HUES48 (cell line): Measurements from ENCODE around the gene RBMS1.

Source experiments
- H3K27ac ChIP-seq: one replicate; pipeline ENCODE4 v1.7.0; 2013; ENCODE audit warnings: low read depth, low read length, inconsistent platforms
- H3K27me3 ChIP-seq: 2 replicates; pipeline ENCODE4 v1.6.1; 2013; ENCODE audit warnings: mild to moderate bottlenecking, low read length; ENCODE audit not compliant: control insufficient read depth, insufficient read depth
- H3K36me3 ChIP-seq: 2 replicates; pipeline ENCODE4 v1.6.1; 2013; ENCODE audit warnings: low read length; ENCODE audit not compliant: control insufficient read depth, insufficient read depth
- H3K4me1 ChIP-seq: 2 replicates; pipeline ENCODE4 v1.6.1; 2013; ENCODE audit warnings: mild to moderate bottlenecking, low read length; ENCODE audit not compliant: control insufficient read depth, insufficient read depth
- H3K4me3 ChIP-seq: 2 replicates; pipeline ENCODE4 v1.5.1; 2013; ENCODE audit warnings: mild to moderate bottlenecking, low read depth, low read length
- H3K9ac ChIP-seq: 2 replicates; pipeline ENCODE4 v1.6.1; 2013; ENCODE audit warnings: mild to moderate bottlenecking, low read depth, low read length, moderate library complexity
- H3K9me3 ChIP-seq: 2 replicates; pipeline ENCODE4 v1.6.1; 2013; ENCODE audit warnings: low read length; ENCODE audit not compliant: control insufficient read depth, insufficient read depth

RBMS1 gene

GRCh38 chr2:160343404-160343803 lies 150.2 kb downstream of the RBMS1 start:
- peaks cover 6% of the 10 kb centered on the region; the same call in 1 of the 2 replicates for H3K4me1 ChIP-seq
- H3K36me3 ChIP-seq, result no peaks in the 10 kb centered on the region
- no peak overlapping the region for H3K27ac ChIP-seq
- no peaks in the 10 kb centered on the region for H3K27me3 ChIP-seq
- no peak overlapping the region for H3K4me3 ChIP-seq
- H3K9ac ChIP-seq, result no peak overlapping the region
- no peaks in the 10 kb centered on the region for H3K9me3 ChIP-seq

GRCh38 chr2:160339726-160340125 lies 153.9 kb downstream of the RBMS1 start:
- Histone ChIP-seq H3K9ac (no peak overlapping the region), H3K4me3 (no peak overlapping the region), H3K27me3 (no peaks in the 10 kb centered on the region), H3K9me3 (no peaks in the 10 kb centered on the region), H3K4me1 (no peaks in the 10 kb centered on the region), H3K36me3 (no peaks in the 10 kb centered on the region), H3K27ac (no peak overlapping the region)

GRCh38 chr2:160338901-160339685 lies 154.5 kb downstream of the RBMS1 start:
- Histone ChIP-seq H3K4me1 (no peaks in the 10 kb centered on the region), H3K27ac (no peak overlapping the region), H3K4me3 (no peak overlapping the region), H3K27me3 (no peaks in the 10 kb centered on the region), H3K9ac (no peak overlapping the region), H3K36me3 (no peaks in the 10 kb centered on the region), H3K9me3 (no peaks in the 10 kb centered on the region)

- Histone ChIP-seq H3K4me1 (no peaks in the 10 kb centered on the region; the same call in 1 of the 2 replicates), H3K27me3 (no peaks in the 10 kb centered on the region), H3K27ac (no peak overlapping the region), H3K9me3 (no peaks in the 10 kb centered on the region), H3K9ac (no peak overlapping the region), H3K36me3 (no peaks in the 10 kb centered on the region), H3K4me3 (no peak overlapping the region)
Measured at GRCh38 chr2:160337728-160338127, 155.9 kb downstream of the RBMS1 start.

- Histone ChIP-seq H3K9me3 (no peaks in the 10 kb centered on the region), H3K4me3 (no peak overlapping the region), H3K9ac (no peak overlapping the region), H3K36me3 (no peaks in the 10 kb centered on the region), H3K27ac (no peak overlapping the region), H3K27me3 (no peaks in the 10 kb centered on the region), H3K4me1 (peaks cover 4% of the 10 kb centered on the region)
Measured at GRCh38 chr2:160336635-160337034, 157.0 kb downstream of the RBMS1 start.

- no peaks in the 10 kb centered on the region for H3K27me3 ChIP-seq
- H3K9ac ChIP-seq, result no peak overlapping the region
- H3K4me3 ChIP-seq, result no peak overlapping the region
- H3K27ac ChIP-seq, result no peak overlapping the region
- no peaks in the 10 kb centered on the region for H3K36me3 ChIP-seq
- H3K9me3 ChIP-seq, result no peaks in the 10 kb centered on the region
- peaks cover 4% of the 10 kb centered on the region for H3K4me1 ChIP-seq
Measured at GRCh38 chr2:160336105-160336504, 157.5 kb downstream of the RBMS1 start.

GRCh38 chr2:160335441-160335840 lies 158.2 kb downstream of the RBMS1 start:
- Histone ChIP-seq H3K4me1 (peaks cover 4% of the 10 kb centered on the region), H3K27ac (no peak overlapping the region), H3K27me3 (no peaks in the 10 kb centered on the region), H3K36me3 (no peaks in the 10 kb centered on the region), H3K4me3 (no peak overlapping the region), H3K9me3 (no peaks in the 10 kb centered on the region), H3K9ac (no peak overlapping the region)

- H3K4me3 ChIP-seq, result no peak overlapping the region
- H3K27ac ChIP-seq, result no peak overlapping the region
- H3K27me3 ChIP-seq, result no peaks in the 10 kb centered on the region
- no peaks in the 10 kb centered on the region for H3K36me3 ChIP-seq
- H3K4me1 ChIP-seq, result peaks cover 4% of the 10 kb centered on the region
- no peaks in the 10 kb centered on the region for H3K9me3 ChIP-seq
- no peak overlapping the region for H3K9ac ChIP-seq
Measured at GRCh38 chr2:160334028-160334741, 159.4 kb downstream of the RBMS1 start.

- Histone ChIP-seq H3K9ac (no peak overlapping the region), H3K27me3 (no peaks in the 10 kb centered on the region), H3K4me3 (no peak overlapping the region), H3K4me1 (peaks cover 4% of the 10 kb centered on the region), H3K9me3 (no peaks in the 10 kb centered on the region), H3K27ac (no peak overlapping the region), H3K36me3 (no peaks in the 10 kb centered on the region)
Measured at GRCh38 chr2:160333324-160334027, 160.1 kb downstream of the RBMS1 start.

- Histone ChIP-seq H3K9ac (no peak overlapping the region), H3K9me3 (no peaks in the 10 kb centered on the region), H3K27ac (no peak overlapping the region), H3K4me1 (peaks cover 4% of the 10 kb centered on the region), H3K4me3 (no peak overlapping the region), H3K27me3 (no peaks in the 10 kb centered on the region), H3K36me3 (no peaks in the 10 kb centered on the region)
Measured at GRCh38 chr2:160332318-160332717, 161.3 kb downstream of the RBMS1 start.
